Keratinocyte (primary cell): ENCODE results near the gene ACSF3. TPM values are rescaled to one million over a fixed set of nuclear protein-coding genes. Genes with fewer than 3 reads are reported as not detected.

Source experiments
- DNase-seq: peaks from one replicate; pipeline ENCODE4 v3.0.0-alpha.2; 2011; ENCODE audit warnings: low read depth, missing footprints, low spot score
- FAIRE-seq: peaks from 2 replicates; lab custom pipeline; 2011; peaks lifted over from hg19 to GRCh38; lab: Jason Lieb, UNC
- H2AFZ ChIP-seq: 2 replicates; pipeline ENCODE4 v1.6.0; 2012; ENCODE audit warnings: low read length, control low read depth, inconsistent platforms; ENCODE audit not compliant: control insufficient read depth
- H3K27ac ChIP-seq: 2 replicates; pipeline ENCODE4 v1.5.1; 2011; ENCODE audit warnings: low read length; ENCODE audit not compliant: control insufficient read depth, insufficient read depth
- H3K27me3 ChIP-seq: 3 replicates; pipeline ENCODE4 v1.6.0; 2011; ENCODE audit warnings: low read length; ENCODE audit not compliant: control insufficient read depth, insufficient read depth; ENCODE audit errors: extremely low read depth
- H3K36me3 ChIP-seq, 2 experiments: 2 replicates in 1 of 2; 3 replicates in 1 of 2; pipeline ENCODE4 v1.5.1; 2011; ENCODE audit warnings: low read length in 2 of 2, mild to moderate bottlenecking in 1 of 2; ENCODE audit not compliant: control insufficient read depth in 2 of 2, insufficient read depth in 2 of 2; ENCODE audit errors: extremely low read depth in 1 of 2
- H3K4me1 ChIP-seq: 3 replicates; pipeline ENCODE4 v1.5.1; 2011; ENCODE audit warnings: low read length; ENCODE audit not compliant: control insufficient read depth, insufficient read depth; ENCODE audit errors: extremely low read depth
- H3K4me2 ChIP-seq: 3 replicates; pipeline ENCODE4 v1.6.0; 2011; ENCODE audit warnings: low read depth, low read length; ENCODE audit not compliant: control insufficient read depth, insufficient read depth; ENCODE audit errors: extremely low read depth
- H3K4me3 ChIP-seq, 3 experiments: fragments of 200-600 bp in 1 of 3; sonication (generic) in 1 of 3; 2 replicates in 2 of 3; 3 replicates in 1 of 3; pipeline ENCODE4 v1.5.1; 2011 to 2016; ENCODE audit warnings: low read length in 3 of 3, mild to moderate bottlenecking in 3 of 3, control low read depth in 2 of 3, inconsistent platforms in 1 of 3, low read depth in 1 of 3, mixed read lengths in 1 of 3, mixed run types in 1 of 3, moderate library complexity in 1 of 3; ENCODE audit not compliant: control insufficient read depth in 2 of 3, insufficient read depth in 2 of 3; ENCODE audit errors: extremely low read depth in 1 of 3
- H3K79me2 ChIP-seq: 2 replicates; pipeline ENCODE4 v1.6.0; 2012; ENCODE audit warnings: low read length; ENCODE audit not compliant: control insufficient read depth, insufficient read depth
- H3K9ac ChIP-seq: 3 replicates; pipeline ENCODE4 v1.6.0; 2011; ENCODE audit warnings: low read length; ENCODE audit not compliant: control insufficient read depth, insufficient read depth; ENCODE audit errors: extremely low read depth
- H3K9me1 ChIP-seq: 3 replicates; pipeline ENCODE4 v1.6.0; 2011; ENCODE audit warnings: low read length; ENCODE audit not compliant: control insufficient read depth, insufficient read depth; ENCODE audit errors: extremely low read depth
- H3K9me3 ChIP-seq: 2 replicates; pipeline ENCODE4 v1.5.1; 2012; ENCODE audit warnings: low read depth, low read length; ENCODE audit not compliant: control insufficient read depth
- H4K20me1 ChIP-seq: 3 replicates; pipeline ENCODE4 v1.6.0; 2011; ENCODE audit warnings: low read length; ENCODE audit not compliant: control insufficient read depth, insufficient read depth; ENCODE audit errors: extremely low read depth
- EZH2 ChIP-seq: IDR thresholded peaks from one replicate; pipeline ENCODE4 v1.6.1; 2012; ENCODE audit warnings: inconsistent platforms, mild to moderate bottlenecking, low read length, moderate library complexity
- dilution Hi-C: fragments of 300-500 bp; cut with MboI; formaldehyde crosslinking; loops from one replicate; pipeline ENCODE4 v1.7.0; 2020; ENCODE audit warnings: low sequenced_read_pairs; ENCODE audit not compliant: extremely low pct_ligation_motif_present
- polyA plus RNA-seq, 5 experiments: library from polyadenylated mRNA; depleted of rRNA in 3 of 5; stranded (reverse) in 3 of 5; stranded (forward) in 1 of 5; unstranded in 1 of 5; fragments of >200 nt; gene quantifications; 1 replicate in 1 of 5; 2 replicates in 3 of 5; 3 replicates in 1 of 5; pipeline versions ENCODE4 v1.2.1 to v1.2.3, GENCODE V29; 2011 to 2012; ENCODE audit warnings: missing spikeins in 2 of 5, low read depth in 1 of 5, low replicate concordance in 1 of 5
- TF ChIP-seq, protein P1 (sequence below), 3 experiments: IDR thresholded peaks in 1 of 3; conservative IDR thresholded peaks in 1 of 3; optimal IDR thresholded peaks in 1 of 3; 2 replicates in 2 of 3; 3 replicates in 1 of 3; pipeline versions ENCODE3 to v1.5.1; 2011; ENCODE audit warnings: low read length in 3 of 3, mild to moderate bottlenecking in 3 of 3, moderate library complexity in 2 of 3, control low read depth in 1 of 3, inconsistent platforms in 1 of 3; ENCODE audit not compliant: insufficient read depth in 2 of 3; ENCODE audit errors: extremely low read depth in 1 of 3

Gene ACSF3
- polyA plus RNA-seq, 1 donor (not counting 4 experiments of a cell fraction or from before 2014, with no cell fraction given), result 13.4 TPM

DNA sequence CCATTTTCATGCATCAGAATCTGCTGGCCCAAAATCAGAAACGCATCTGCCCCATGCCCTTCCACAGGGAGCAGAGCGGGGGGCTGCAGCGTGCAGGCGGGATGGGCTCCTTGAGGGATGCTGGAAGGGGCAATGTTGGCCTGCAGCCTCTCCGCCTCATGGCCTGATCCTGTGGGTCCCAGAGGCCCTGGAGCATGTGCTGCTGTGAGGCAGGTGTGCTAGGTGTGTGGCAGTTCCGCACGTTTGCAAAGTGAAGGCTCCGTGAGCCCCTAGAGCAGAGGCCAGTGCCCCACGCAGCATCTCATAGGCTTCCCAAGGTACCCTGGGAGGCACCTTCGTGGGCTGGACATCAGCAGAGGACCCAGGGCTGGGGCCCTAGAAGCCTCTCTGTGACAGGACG is 41.5 kb downstream of the ACSF3 start:
- no peak for FAIRE-seq
- Histone ChIP-seq H3K4me2 (no peak overlapping the region), H4K20me1 (no peaks in the 10 kb centered on the region), H3K27me3 (no peaks in the 10 kb centered on the region), H2AFZ (no peak overlapping the region), H3K79me2 (no peaks in the 10 kb centered on the region), H3K4me1 (no peaks in the 10 kb centered on the region), H3K27ac (no peak overlapping the region), H3K36me3 (peaks cover 3 to 5% of the 10 kb centered on the region in 2 experiments), H3K9ac (no peak overlapping the region), H3K9me1 (no peaks in the 10 kb centered on the region), H3K4me3 (no peak overlapping the region), H3K9me3 (no peaks in the 10 kb centered on the region)
- no peak for DNase-seq
- dilution Hi-C loops, result no loop called here
- TF ChIP-seq, protein P1, sequence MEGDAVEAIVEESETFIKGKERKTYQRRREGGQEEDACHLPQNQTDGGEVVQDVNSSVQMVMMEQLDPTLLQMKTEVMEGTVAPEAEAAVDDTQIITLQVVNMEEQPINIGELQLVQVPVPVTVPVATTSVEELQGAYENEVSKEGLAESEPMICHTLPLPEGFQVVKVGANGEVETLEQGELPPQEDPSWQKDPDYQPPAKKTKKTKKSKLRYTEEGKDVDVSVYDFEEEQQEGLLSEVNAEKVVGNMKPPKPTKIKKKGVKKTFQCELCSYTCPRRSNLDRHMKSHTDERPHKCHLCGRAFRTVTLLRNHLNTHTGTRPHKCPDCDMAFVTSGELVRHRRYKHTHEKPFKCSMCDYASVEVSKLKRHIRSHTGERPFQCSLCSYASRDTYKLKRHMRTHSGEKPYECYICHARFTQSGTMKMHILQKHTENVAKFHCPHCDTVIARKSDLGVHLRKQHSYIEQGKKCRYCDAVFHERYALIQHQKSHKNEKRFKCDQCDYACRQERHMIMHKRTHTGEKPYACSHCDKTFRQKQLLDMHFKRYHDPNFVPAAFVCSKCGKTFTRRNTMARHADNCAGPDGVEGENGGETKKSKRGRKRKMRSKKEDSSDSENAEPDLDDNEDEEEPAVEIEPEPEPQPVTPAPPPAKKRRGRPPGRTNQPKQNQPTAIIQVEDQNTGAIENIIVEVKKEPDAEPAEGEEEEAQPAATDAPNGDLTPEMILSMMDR (optimal IDR thresholded peaks at IDR 0.05 in 1 of 3, IDR thresholded peaks at IDR 0.05 in 1 of 3, conservative IDR thresholded peaks at IDR 0.05 in 1 of 3; ENCODE audit: extremely low read depth in 1 of 3, insufficient read depth in 2 of 3, low read length in 3 of 3), result no peak
- no peak for TF ChIP-seq EZH2

DNA sequence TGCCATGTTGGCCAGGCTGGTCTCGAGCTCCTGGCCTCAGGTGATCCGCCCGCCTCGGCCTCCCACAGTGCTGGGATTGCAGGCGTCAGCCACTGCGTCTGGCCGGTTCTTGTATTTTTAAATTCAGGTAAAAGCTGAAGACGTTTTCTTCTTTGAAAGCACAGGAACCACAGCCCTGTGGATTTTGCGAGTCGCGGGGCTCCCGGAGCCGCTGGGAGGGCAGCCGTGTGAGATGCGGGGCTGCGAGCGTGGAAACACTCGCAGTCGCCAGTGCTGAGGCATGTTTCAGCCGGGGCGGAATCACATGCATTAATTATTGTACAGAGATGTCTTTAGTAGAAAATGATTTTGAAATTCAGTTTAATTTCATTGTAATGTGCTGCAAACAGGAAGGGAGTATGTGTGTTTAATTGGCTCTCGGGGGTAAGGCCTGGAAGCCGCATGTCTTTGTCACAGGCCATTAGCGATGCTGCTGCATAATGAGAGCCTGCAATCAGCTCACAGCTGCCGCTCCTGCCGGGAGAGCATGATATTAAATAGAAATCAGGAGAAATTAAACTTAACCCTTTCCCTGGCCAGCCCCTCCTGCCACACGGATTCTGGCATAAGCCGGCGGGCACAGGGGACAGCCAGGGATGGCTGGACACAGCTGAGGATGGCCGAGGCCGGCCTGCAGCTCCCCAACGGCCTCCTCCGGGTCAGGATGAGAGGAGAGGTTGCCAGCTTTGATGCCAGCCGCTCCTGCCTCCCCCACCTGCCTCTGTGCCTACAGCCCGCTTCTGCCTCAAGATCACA is 42.5 kb downstream of the ACSF3 start:
- dilution Hi-C loops, result no loop called here
- peaks cover 3 to 5% of the 10 kb centered on the region in 2 experiments for H3K36me3 ChIP-seq
- H3K4me2 ChIP-seq, result no peak overlapping the region
- TF ChIP-seq, protein P1 (optimal IDR thresholded peaks at IDR 0.05 in 1 of 3, IDR thresholded peaks at IDR 0.05 in 1 of 3, conservative IDR thresholded peaks at IDR 0.05 in 1 of 3; ENCODE audit: extremely low read depth in 1 of 3, insufficient read depth in 2 of 3, low read length in 3 of 3), result no peak
- TF ChIP-seq EZH2, result no peak
- H3K79me2 ChIP-seq, result no peaks in the 10 kb centered on the region
- H2AFZ ChIP-seq, result no peak overlapping the region
- no peaks in the 10 kb centered on the region for H4K20me1 ChIP-seq
- H3K9me1 ChIP-seq, result no peaks in the 10 kb centered on the region
- no peak for FAIRE-seq
- H3K27ac ChIP-seq, result no peak overlapping the region
- DNase-seq, result no peak
- no peak overlapping the region for H3K9ac ChIP-seq
- no peaks in the 10 kb centered on the region for H3K27me3 ChIP-seq
- no peaks in the 10 kb centered on the region for H3K4me1 ChIP-seq
- no peaks in the 10 kb centered on the region for H3K9me3 ChIP-seq
- no peak overlapping the region for H3K4me3 ChIP-seq
